H9 (cell line): ENCODE results near the gene SWSAP1. TPM values are rescaled to one million over a fixed set of nuclear protein-coding genes. Genes with fewer than 3 reads are reported as not detected.
A peak's percentile ranks its signal among the peaks of the same experiment; 100 is the strongest.

Source experiments
- DNase-seq: peaks from one replicate; pipeline ENCODE4 v3.0.0-alpha.2; 2017
- H2AFZ ChIP-seq: one replicate; pipeline ENCODE4 v1.6.1; 2013; ENCODE audit warnings: mild to moderate bottlenecking, low read length, control low read depth, moderate library complexity
- H2AK5ac ChIP-seq: 2 replicates; pipeline ENCODE4 v1.6.1; 2013; ENCODE audit warnings: low read length, control low read depth, mixed read lengths; ENCODE audit not compliant: insufficient read length
- H2BK120ac ChIP-seq: one replicate; pipeline ENCODE4 v1.6.1; 2013; ENCODE audit warnings: low read depth, mild to moderate bottlenecking, low read length, control low read depth, inconsistent platforms; ENCODE audit not compliant: poor library complexity, severe bottlenecking
- H2BK12ac ChIP-seq: 2 replicates; pipeline ENCODE4 v1.6.1; 2013; ENCODE audit warnings: low read length, control low read depth, mixed read lengths, low read depth; ENCODE audit not compliant: insufficient read length
- H2BK15ac ChIP-seq: 2 replicates; pipeline ENCODE4 v1.6.1; 2013; ENCODE audit warnings: low read depth, low read length, control low read depth
- H2BK20ac ChIP-seq: one replicate; pipeline ENCODE4 v1.6.1; 2013; ENCODE audit warnings: low read depth, mild to moderate bottlenecking, low read length, control low read depth, inconsistent platforms; ENCODE audit not compliant: poor library complexity, severe bottlenecking
- H2BK5ac ChIP-seq: 2 replicates; pipeline ENCODE4 v1.6.1; 2013; ENCODE audit warnings: low read length, control low read depth, mixed read lengths; ENCODE audit not compliant: insufficient read length
- H3K14ac ChIP-seq: 2 replicates; pipeline ENCODE4 v1.6.1; 2013; ENCODE audit warnings: low read length, control low read depth; ENCODE audit not compliant: insufficient read depth
- H3K18ac ChIP-seq: 2 replicates; pipeline ENCODE4 v1.6.1; 2013; ENCODE audit warnings: low read depth, mild to moderate bottlenecking, mixed read lengths, low read length, control low read depth; ENCODE audit not compliant: insufficient read length
- H3K23ac ChIP-seq: 2 replicates; pipeline ENCODE4 v1.6.1; 2013; ENCODE audit warnings: low read length, control low read depth, mixed read lengths, low read depth; ENCODE audit not compliant: insufficient read length
- H3K23me2 ChIP-seq: 2 replicates; pipeline ENCODE4 v1.6.1; 2013; ENCODE audit warnings: low read depth, mild to moderate bottlenecking, mixed read lengths, low read length, control low read depth; ENCODE audit not compliant: insufficient read length, poor library complexity, severe bottlenecking
- H3K27ac ChIP-seq: 2 replicates; pipeline ENCODE4 v1.5.1; 2013; ENCODE audit warnings: low read length, control low read depth, mixed read lengths, low read depth; ENCODE audit not compliant: insufficient read length
- H3K27me3 ChIP-seq: 2 replicates; pipeline ENCODE4 v1.6.1; 2013; ENCODE audit warnings: low read length, control low read depth, inconsistent platforms; ENCODE audit not compliant: insufficient read depth
- H3K4ac ChIP-seq: 2 replicates; pipeline ENCODE4 v1.6.1; 2013; ENCODE audit warnings: low read depth, mild to moderate bottlenecking, control low read depth, inconsistent platforms, low read length, moderate library complexity
- H3K4me1 ChIP-seq: 2 replicates; pipeline ENCODE4 v1.6.1; 2013; ENCODE audit warnings: low read length, control low read depth, inconsistent platforms; ENCODE audit not compliant: insufficient read depth
- H3K4me2 ChIP-seq: 2 replicates; pipeline ENCODE4 v1.6.1; 2013; ENCODE audit warnings: low read length, control low read depth, mixed read lengths; ENCODE audit not compliant: insufficient read length, insufficient read depth
- H3K56ac ChIP-seq: 2 replicates; pipeline ENCODE4 v1.6.1; 2013; ENCODE audit warnings: low read depth, mild to moderate bottlenecking, mixed read lengths, low read length, control low read depth; ENCODE audit not compliant: insufficient read length
- H3K79me1 ChIP-seq: 2 replicates; pipeline ENCODE4 v1.6.1; 2013; ENCODE audit warnings: low read depth, mild to moderate bottlenecking, moderate library complexity, low read length, control low read depth, inconsistent platforms; ENCODE audit not compliant: insufficient read depth, poor library complexity, severe bottlenecking
- H3K79me2 ChIP-seq: 2 replicates; pipeline ENCODE4 v1.6.1; 2013; ENCODE audit warnings: low read length, control low read depth, inconsistent platforms; ENCODE audit not compliant: insufficient read depth
- H3K9ac ChIP-seq: 2 replicates; pipeline ENCODE4 v1.6.1; 2013; ENCODE audit warnings: low read length, control low read depth, mixed read lengths; ENCODE audit not compliant: insufficient read length; ENCODE audit errors: extremely low read depth
- H3K9me3 ChIP-seq: one replicate; pipeline ENCODE4 v1.6.1; 2013; ENCODE audit warnings: low read depth, low read length, inconsistent platforms; ENCODE audit not compliant: control insufficient read depth
- H3T11ph ChIP-seq: one replicate; pipeline ENCODE4 v1.6.1; 2013; ENCODE audit warnings: mild to moderate bottlenecking, low read length, control low read depth, inconsistent platforms
- H4K20me1 ChIP-seq: one replicate; pipeline ENCODE4 v1.6.1; 2013; ENCODE audit not compliant: control insufficient read depth, insufficient read length, insufficient read depth
- H4K5ac ChIP-seq: 2 replicates; pipeline ENCODE4 v1.6.1; 2013; ENCODE audit warnings: low read depth, mild to moderate bottlenecking, mixed read lengths, low read length, control low read depth; ENCODE audit not compliant: insufficient read length
- H4K8ac ChIP-seq: replicated peaks from 2 replicates; pipeline ENCODE4 v1.6.1; 2013; ENCODE audit warnings: low read length, control low read depth, mixed read lengths, low read depth; ENCODE audit not compliant: insufficient read length
- H4K91ac ChIP-seq: 2 replicates; pipeline ENCODE4 v1.6.1; 2013; ENCODE audit warnings: low read depth, mild to moderate bottlenecking, moderate library complexity, mixed read lengths, low read length, control low read depth; ENCODE audit not compliant: insufficient read length
- H3K27ac Mint-ChIP-seq, 3 experiments: 2 replicates in 2 of 3; 3 replicates in 1 of 3; pipeline ENCODE4 v1.8.0; 2020 to 2021; ENCODE audit warnings: mixed read lengths in 3 of 3, mild to moderate bottlenecking in 1 of 3, moderate library complexity in 1 of 3
- H3K27me3 Mint-ChIP-seq: 2 replicates; pipeline ENCODE4 v1.8.0; 2021; ENCODE audit warnings: low read depth, mild to moderate bottlenecking, moderate library complexity, mixed read lengths
- H3K36me3 Mint-ChIP-seq, 3 experiments: 2 replicates in 2 of 3; 3 replicates in 1 of 3; pipeline ENCODE4 v1.8.0; 2020 to 2021; ENCODE audit warnings: low read depth in 3 of 3, mixed read lengths in 3 of 3; ENCODE audit not compliant: insufficient read depth in 1 of 3
- H3K4me1 Mint-ChIP-seq, 2 experiments: 2 replicates each; pipeline ENCODE4 v1.8.0; 2020; ENCODE audit warnings: mixed read lengths in 2 of 2
- H3K4me3 Mint-ChIP-seq, 2 experiments: 2 replicates in 1 of 2; 3 replicates in 1 of 2; pipeline ENCODE4 v1.8.0; 2020 to 2021; ENCODE audit warnings: mild to moderate bottlenecking in 2 of 2, mixed read lengths in 2 of 2, moderate library complexity in 1 of 2
- H3K9me3 Mint-ChIP-seq, 2 experiments: 2 replicates in 1 of 2; 3 replicates in 1 of 2; pipeline ENCODE4 v1.8.0; 2020; ENCODE audit warnings: mild to moderate bottlenecking in 2 of 2, mixed read lengths in 2 of 2, moderate library complexity in 1 of 2
- WGBS: extraction: QIAGEN DNeasy Blood & Tissue Kit; methylation state at CpG from one replicate; pipeline ENCODE4 v1.1.7; 2013; ENCODE audit warnings: missing lambda C conversion rate, low lambda C conversion rate, mixed read lengths; ENCODE audit not compliant: insufficient read length; ENCODE audit errors: extremely low coverage; 5-methylcytosine and 5-hydroxymethylcytosine counted together
- total RNA-seq: library from RNA; stranded (reverse); gene quantifications from 2 replicates; pipeline ENCODE4 v1.2.1, GENCODE V29; 2021
- TF ChIP-seq, protein P1 (sequence below): fragments of 200-600 bp; sonication (generic); conservative IDR thresholded peaks from 3 replicates; pipeline ENCODE4 v1.8.0; 2021; ENCODE audit warnings: antibody characterized with exemption, mild to moderate bottlenecking

Gene SWSAP1
- total RNA-seq, 1 experiment from 2014 or later = 3.8 TPM

DNA sequence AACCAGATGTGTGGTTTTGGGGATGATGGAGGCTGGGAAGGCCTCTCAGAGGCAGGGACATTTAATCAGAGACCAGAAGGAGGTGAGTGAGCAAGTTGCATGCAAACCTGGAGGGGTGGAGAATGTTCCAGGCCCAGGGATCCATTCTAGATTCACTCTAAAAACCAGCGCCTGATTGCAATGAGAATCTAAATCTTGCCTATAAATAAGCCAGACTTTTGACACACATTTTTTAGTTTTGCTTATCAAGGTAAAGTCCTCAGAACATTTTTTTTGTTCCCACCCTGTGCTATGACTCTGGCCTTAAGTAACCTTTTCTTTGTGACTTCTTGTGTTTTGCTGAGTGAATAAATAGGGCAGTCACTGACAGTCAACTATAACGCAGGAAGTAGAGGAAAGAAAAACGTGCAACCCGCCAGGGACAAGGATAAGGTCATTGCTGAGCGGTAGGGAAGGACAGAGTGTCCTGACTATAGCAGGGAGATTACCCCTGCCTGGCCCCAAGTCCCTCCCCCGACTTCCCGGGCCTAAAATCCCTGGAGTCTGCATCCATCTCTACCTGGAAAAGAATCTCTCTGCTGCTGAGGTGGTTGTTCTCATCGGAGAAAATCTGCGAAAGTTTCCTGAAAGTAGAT, 30.2 kb downstream of the SWSAP1 start:
- H3K27ac Mint-ChIP-seq = peak overlapping the region in 2 of 3 experiments; percentile 49 to 78; a peak in 4 of 7 replicates
- TF ChIP-seq, protein P1, sequence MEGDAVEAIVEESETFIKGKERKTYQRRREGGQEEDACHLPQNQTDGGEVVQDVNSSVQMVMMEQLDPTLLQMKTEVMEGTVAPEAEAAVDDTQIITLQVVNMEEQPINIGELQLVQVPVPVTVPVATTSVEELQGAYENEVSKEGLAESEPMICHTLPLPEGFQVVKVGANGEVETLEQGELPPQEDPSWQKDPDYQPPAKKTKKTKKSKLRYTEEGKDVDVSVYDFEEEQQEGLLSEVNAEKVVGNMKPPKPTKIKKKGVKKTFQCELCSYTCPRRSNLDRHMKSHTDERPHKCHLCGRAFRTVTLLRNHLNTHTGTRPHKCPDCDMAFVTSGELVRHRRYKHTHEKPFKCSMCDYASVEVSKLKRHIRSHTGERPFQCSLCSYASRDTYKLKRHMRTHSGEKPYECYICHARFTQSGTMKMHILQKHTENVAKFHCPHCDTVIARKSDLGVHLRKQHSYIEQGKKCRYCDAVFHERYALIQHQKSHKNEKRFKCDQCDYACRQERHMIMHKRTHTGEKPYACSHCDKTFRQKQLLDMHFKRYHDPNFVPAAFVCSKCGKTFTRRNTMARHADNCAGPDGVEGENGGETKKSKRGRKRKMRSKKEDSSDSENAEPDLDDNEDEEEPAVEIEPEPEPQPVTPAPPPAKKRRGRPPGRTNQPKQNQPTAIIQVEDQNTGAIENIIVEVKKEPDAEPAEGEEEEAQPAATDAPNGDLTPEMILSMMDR = no peak
- H4K8ac ChIP-seq = no peak overlapping the region

More for the DNA sequence above, 30.2 kb downstream of the SWSAP1 start:
- H3K9ac ChIP-seq = no peak overlapping the region
- no peaks in the 10 kb centered on the region for H3K27me3 ChIP-seq
- H2BK5ac ChIP-seq = no peak overlapping the region
- H3K56ac ChIP-seq = no peak overlapping the region
- no peak overlapping the region for H2AK5ac ChIP-seq
- H3K79me1 ChIP-seq = no peaks in the 10 kb centered on the region
- H3K79me2 ChIP-seq = no peaks in the 10 kb centered on the region
- Mint-ChIP-seq H3K4me1 (peaks cover 2 to 6% of the 10 kb centered on the region in 2 experiments; a peak in 1 of 4 replicates), H3K36me3 (peaks cover 8 to 52% (median 39%) of the 10 kb centered on the region in 3 experiments; a peak in 6 of 7 replicates), H3K27me3 (no peaks in the 10 kb centered on the region), H3K9me3 (no peaks in the 10 kb centered on the region), H3K4me3 (no peak overlapping the region)
- DNase-seq = no peak
- H2BK12ac ChIP-seq = no peak overlapping the region
- no peak overlapping the region for H2BK20ac ChIP-seq
- H3K18ac ChIP-seq = no peak overlapping the region
- H3K14ac ChIP-seq = no peak overlapping the region
- H3K4ac ChIP-seq = no peak overlapping the region
- no peaks in the 10 kb centered on the region for H3K9me3 ChIP-seq
- no peak overlapping the region for H3K27ac ChIP-seq
- no peak overlapping the region for H3K23ac ChIP-seq
- H4K20me1 ChIP-seq = no peaks in the 10 kb centered on the region
- no peak overlapping the region for H3T11ph ChIP-seq
- no peak overlapping the region for H2AFZ ChIP-seq
- no peak overlapping the region for H4K91ac ChIP-seq
- no peak overlapping the region for H3K4me2 ChIP-seq
- no peaks in the 10 kb centered on the region for H3K23me2 ChIP-seq
- no peak overlapping the region for H2BK15ac ChIP-seq
- no peaks in the 10 kb centered on the region for H3K4me1 ChIP-seq
- H4K5ac ChIP-seq = no peak overlapping the region
- no CpG with 5 or more reads among the region's 9 CpGs for WGBS
- H2BK120ac ChIP-seq = no peak overlapping the region
